ENCODE measurements around the gene BPGM. TPM values are rescaled to one million over a fixed set of nuclear protein-coding genes. Genes with fewer than 3 reads are reported as not detected.

BPGM gene
- total RNA-seq: 46.6 and 48.4 TPM in 2 replicates

DNA sequence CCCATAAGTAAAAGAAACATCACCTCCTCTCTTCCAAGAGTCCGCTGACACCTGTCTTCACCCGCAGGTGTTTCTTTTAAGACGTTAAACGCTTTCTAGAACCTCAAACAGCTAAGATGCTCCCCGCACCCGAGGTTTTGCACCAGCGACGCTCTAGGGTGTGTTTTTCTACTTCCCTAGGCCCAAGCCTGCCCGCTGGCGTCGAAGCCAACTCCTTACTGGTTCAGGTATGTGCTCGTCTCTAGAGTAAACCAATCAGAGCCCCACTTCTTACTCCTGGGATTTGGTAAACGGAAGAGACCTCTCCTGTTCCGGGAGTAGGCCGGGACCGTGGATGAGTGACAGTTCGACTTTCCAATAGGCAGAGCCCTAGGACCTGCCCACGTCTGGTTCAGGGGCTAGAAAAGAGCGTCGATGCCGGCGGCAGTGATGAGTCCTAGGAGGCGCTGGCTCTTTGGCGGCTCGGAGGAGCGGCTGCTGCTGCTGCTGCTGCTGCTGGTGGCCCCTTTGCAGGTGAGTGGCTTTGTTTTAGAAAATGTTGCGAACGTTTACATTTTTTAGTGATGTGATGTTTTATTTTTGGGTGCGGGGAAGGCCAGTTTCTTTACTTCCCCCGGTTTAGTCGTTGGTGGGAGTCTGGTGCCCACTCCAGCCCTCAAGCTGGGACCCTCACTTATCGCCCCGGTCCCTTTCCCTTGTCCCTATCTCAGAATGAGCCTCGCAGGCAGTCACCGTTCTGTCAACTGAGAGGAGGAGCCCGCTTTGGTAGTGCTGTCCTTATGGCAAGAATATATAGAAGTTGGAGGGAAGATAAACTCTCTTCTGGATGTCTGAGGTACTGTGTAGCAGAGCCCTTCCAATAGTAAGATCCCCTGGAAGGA is at the start of gene BPGM:
Gene BPGM (plus strand): TSS at position 429 of the 881 bp plus-strand sequence. CDS start 14,655 bp downstream, outside the sequence.

Other genes starting within 250 kb of the BPGM start
- 72.8 and 82.0 TPM in 2 replicates for gene AKR1B1, start 187.8 kb upstream of the BPGM start, total RNA-seq
- 2.2 and 2.4 TPM in 2 replicates for gene AKR1B10, start 119.3 kb upstream of the BPGM start, total RNA-seq
- not detected in 2 replicates for gene AKR1B15, start 97.7 kb upstream of the BPGM start, total RNA-seq
- 313 and 329 TPM in 2 replicates for gene CALD1, start 132.8 kb downstream of the BPGM start, total RNA-seq

All from aortic smooth muscle cell (primary cell).